T-helper 2 cell treated with Interferon-gamma antibody and Interleukin-4, amounts not matched to agents 5 μg/mL and 100 μg/mL, for 36 hours (primary cell): Measurements from ENCODE around the gene PPFIA3.
"Not testable (repeated sequence)": the region's sequence is repeated elsewhere in the genome, so short reads cannot be mapped to it uniquely, and the experiment has no call there.

Experiments used
- DNase-seq: peaks from one replicate; pipeline ENCODE4 v3.0.0; 2021; ENCODE audit warnings: low spot score
- H3K27ac Mint-ChIP-seq: one replicate; pipeline ENCODE4 v1.8.0; 2021; ENCODE audit warnings: mild to moderate bottlenecking, mixed read lengths
- H3K27me3 Mint-ChIP-seq: one replicate; pipeline ENCODE4 v1.8.0; 2021; ENCODE audit warnings: low read depth, mixed read lengths
- H3K36me3 Mint-ChIP-seq: one replicate; pipeline ENCODE4 v1.8.0; 2021; ENCODE audit warnings: low read depth, mixed read lengths
- H3K4me1 Mint-ChIP-seq: one replicate; pipeline ENCODE4 v1.8.0; 2021; ENCODE audit warnings: low read depth, mixed read lengths
- H3K4me3 Mint-ChIP-seq: one replicate; pipeline ENCODE4 v1.8.0; 2022; ENCODE audit warnings: mild to moderate bottlenecking, moderate library complexity, mixed read lengths
- H3K9me3 Mint-ChIP-seq: one replicate; pipeline ENCODE4 v1.8.0; 2021; ENCODE audit warnings: mixed read lengths

The PPFIA3 gene

DNA sequence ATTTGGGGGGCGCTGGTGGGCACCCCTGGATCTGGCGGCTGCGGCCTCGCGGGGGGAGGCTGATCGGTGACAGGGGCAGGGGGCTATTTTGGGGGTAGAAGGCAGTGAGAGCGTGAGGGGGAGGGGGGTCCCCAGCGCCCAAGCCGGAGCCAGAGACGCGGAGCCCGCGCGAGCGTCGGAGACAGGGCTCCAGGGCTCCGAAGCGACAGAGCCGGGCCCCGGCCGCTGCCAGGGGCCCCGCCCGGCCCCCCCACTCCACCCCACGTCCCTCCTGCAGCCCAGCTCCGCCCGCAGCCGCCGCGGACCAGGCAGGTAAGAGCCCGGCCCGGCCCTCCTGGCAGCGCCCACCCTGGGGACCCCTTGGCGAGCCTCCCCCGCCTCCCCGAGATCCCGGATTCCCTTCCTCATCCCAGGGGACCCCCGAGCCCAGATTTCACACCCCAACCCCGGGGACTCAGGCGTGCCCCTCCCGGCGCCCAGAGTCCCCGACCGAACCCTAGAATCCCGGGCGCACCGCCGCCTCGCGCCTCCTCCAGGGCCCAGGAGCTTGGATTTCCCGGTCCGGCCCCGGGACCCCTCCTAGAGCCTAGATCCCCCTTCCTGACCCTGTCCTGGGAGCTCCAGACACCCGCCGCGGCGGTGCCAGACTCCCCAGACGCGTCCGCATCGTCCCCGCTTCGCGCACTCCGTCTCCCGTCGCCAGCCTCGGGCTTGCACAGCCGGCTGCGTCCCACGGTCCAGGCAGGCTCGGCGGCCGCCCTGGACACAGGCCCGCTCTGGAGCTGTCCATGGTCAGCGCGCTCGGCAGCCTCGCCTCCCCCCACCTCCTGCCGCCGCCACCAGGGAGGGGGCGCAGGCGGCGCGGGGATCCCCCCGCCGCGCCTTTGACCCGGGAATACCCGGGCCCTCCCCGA is at the start of gene PPFIA3:
TSS of gene PPFIA3 (plus strand) at position 134 of the 914 bp plus-strand sequence. CDS start 8,330 bp downstream, outside the sequence.
- Mint-ChIP-seq H3K4me3 (peak within 1 kb of the TSS; percentile 90), H3K9me3 (no peaks in the 10 kb centered on the region), H3K27ac (peak within 1 kb of the TSS; percentile 86), H3K4me1 (peaks cover 26% of the 10 kb centered on the region), H3K36me3 (peaks cover 2% of the 10 kb centered on the region), H3K27me3 (peaks cover 27% of the 10 kb centered on the region)
- DNase-seq = no peak

DNA sequence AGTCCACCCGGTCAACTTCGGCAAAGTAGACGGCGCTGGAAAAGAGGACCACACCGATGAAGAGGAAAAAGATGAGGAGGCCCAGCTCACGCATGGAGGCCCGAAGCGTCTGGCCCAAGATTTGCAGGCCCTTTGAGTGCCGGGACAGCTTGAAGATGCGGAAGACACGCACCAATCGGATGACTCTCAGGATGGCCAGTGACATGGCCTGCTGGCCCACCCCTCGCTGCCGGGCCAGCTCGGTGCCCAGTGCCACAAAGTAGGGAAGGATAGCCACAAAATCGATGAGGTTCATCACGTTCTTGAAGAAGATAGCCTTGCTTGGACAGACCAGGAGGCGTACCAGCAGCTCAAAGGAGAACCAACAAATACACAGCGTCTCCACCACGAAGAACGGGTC is 48.9 kb upstream of the PPFIA3 start:
- Mint-ChIP-seq H3K4me1 (no peaks in the 10 kb centered on the region), H3K9me3 (no peaks in the 10 kb centered on the region), H3K27me3 (peaks cover 69% of the 10 kb centered on the region), H3K4me3 (no peak overlapping the region), H3K36me3 (no peaks in the 10 kb centered on the region), H3K27ac (no peak overlapping the region)
- DNase-seq = no peak

GRCh38 chr19:49071860-49072547 is 47.3 kb upstream of the PPFIA3 start:
- Mint-ChIP-seq H3K9me3 (no peaks in the 10 kb centered on the region), H3K4me3 (no peak overlapping the region), H3K36me3 (no peaks in the 10 kb centered on the region), H3K4me1 (no peaks in the 10 kb centered on the region), H3K27ac (no peak overlapping the region), H3K27me3 (peaks cover 54% of the 10 kb centered on the region)
- no peak for DNase-seq

DNA sequence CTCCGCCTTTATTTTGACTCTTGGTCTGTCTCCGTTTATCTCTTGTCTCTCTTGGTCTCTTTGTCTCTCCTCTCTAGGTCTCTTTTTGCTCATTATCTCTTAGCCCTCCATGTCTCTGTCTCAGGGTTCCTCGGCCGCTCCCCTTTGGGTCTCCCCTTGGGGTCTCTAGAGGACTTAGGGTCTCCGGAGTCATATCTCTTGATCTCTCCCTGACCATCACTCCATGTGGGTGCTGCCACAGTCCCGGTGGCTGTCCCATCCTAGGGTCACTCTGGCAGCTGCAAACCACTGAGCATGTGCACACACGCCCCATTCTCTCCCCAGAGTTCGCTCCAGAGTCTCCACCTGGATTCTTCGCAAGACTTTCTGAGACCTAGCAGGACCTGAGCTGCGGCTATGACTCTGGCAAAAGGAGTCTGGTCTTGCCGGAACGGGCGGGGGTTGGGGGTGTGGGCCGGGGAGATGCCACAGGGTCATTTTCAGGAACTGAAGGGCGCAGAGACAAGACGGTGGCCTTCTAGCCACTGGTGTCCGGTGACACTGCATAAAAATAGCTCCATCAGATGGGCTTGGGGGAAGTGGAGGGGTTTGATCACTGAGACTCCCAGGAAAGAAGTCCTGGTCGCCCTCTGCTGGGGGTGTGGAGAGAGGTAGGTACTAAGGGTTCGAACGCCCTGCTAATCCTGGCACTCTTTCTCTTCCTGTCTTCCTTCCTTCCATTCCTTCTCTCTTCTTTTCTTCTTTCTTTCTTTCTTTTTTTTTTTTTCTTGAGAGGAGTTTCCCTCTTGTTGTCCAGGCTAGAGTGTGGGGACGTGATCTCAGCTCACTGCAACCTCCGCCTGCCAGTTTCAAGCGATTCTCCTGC is 45.6 kb upstream of the PPFIA3 start:
- no peaks in the 10 kb centered on the region for H3K36me3 Mint-ChIP-seq
- H3K27ac Mint-ChIP-seq = no peak overlapping the region
- H3K27me3 Mint-ChIP-seq = peaks cover 44% of the 10 kb centered on the region
- no peak for DNase-seq
- no peak overlapping the region for H3K4me3 Mint-ChIP-seq
- no peaks in the 10 kb centered on the region for H3K9me3 Mint-ChIP-seq
- no peaks in the 10 kb centered on the region for H3K4me1 Mint-ChIP-seq

DNA sequence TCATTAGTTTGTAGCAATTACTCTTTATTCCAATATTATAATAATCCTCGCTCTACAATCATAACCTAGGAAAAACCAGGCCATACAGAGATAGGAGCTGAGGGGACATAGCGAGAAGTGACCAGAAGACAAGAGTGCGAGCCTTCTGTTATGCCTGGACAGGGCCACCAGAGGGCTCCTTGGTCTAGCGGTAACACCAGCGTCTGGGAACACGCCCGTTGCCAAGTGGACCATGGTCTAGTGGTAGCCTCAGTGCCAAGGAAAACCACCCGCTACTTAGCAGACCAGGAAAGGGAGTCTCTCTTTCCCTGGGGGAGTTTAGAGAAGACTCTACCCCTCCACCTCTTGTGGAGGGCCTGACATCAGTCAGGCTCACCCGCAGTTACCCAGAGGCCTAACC is 44.5 kb upstream of the PPFIA3 start:
- H3K36me3 Mint-ChIP-seq, H3K4me1 Mint-ChIP-seq, H3K9me3 Mint-ChIP-seq, H3K4me3 Mint-ChIP-seq, H3K27ac Mint-ChIP-seq: not testable (repeated sequence)
- peak; percentile 15 for DNase-seq
- H3K27me3 Mint-ChIP-seq = peaks cover 35% of the 10 kb centered on the region

GRCh38 chr19:49080392-49080791 is 39.0 kb upstream of the PPFIA3 start:
- Mint-ChIP-seq H3K36me3 (no peaks in the 10 kb centered on the region), H3K27ac (no peak overlapping the region), H3K9me3 (no peaks in the 10 kb centered on the region), H3K4me1 (peaks cover 3% of the 10 kb centered on the region), H3K27me3 (peaks cover 2% of the 10 kb centered on the region), H3K4me3 (no peak overlapping the region)
- no peak for DNase-seq

- H3K27ac Mint-ChIP-seq = no peak overlapping the region
- peaks cover 2% of the 10 kb centered on the region for H3K27me3 Mint-ChIP-seq
- no peak overlapping the region for H3K4me3 Mint-ChIP-seq
- no peak for DNase-seq
- peaks cover 5% of the 10 kb centered on the region for H3K36me3 Mint-ChIP-seq
- peaks cover 6% of the 10 kb centered on the region for H3K4me1 Mint-ChIP-seq
- no peaks in the 10 kb centered on the region for H3K9me3 Mint-ChIP-seq
Measured at GRCh38 chr19:49081273-49081672, 38.1 kb upstream of the PPFIA3 start.

DNA sequence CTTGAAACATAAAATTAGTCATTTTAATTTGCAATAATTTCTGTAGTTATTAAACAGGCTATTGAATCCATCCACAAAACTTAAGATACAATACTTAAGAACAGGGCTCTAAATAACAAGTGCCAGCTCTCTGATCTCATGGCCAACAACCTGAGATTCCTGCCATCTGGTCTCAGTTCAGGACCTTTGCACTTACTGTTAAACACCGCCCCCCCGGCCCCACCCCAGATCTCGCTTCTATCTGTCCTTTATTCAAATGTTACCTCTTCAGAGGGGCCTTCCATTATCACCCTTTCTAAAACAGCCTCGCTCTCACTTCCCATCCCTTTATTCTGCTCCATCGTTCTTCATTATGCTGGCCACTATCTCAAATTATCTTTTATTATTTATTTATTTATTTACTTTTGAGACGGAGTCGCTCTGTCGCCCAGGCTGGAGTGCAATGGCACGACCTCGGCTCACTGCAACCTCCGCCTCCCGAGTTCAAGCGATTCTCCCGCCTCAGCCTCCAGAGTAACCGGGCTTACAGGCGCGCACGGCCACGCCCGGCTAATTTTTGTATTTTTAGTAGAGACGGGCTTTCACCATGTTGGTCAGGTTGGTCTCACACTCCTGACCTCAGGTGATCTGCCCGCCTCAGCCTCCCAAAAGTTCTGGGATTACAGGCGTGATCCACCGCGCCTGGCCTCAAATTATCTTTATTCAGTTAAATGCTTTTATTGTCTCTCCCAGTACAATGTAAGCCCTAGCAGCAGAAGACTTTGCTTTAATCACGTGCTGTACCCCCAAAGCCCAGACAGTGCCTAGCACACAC is 34.9 kb upstream of the PPFIA3 start:
- Mint-ChIP-seq H3K4me3 (peak overlapping the region; percentile 97), H3K36me3 (peaks cover 20% of the 10 kb centered on the region), H3K27ac (peak overlapping the region; percentile 88), H3K4me1 (peaks cover 21% of the 10 kb centered on the region), H3K9me3 (no peaks in the 10 kb centered on the region), H3K27me3 (peaks cover 2% of the 10 kb centered on the region)
- DNase-seq = no peak

GRCh38 chr19:49085020-49085867 is 34.1 kb upstream of the PPFIA3 start, which contains the start of gene SNRNP70:
SNRNP70 (plus strand) TSS chr19:49085451; CDS start chr19:49086415, 964 bp downstream.
- Mint-ChIP-seq H3K4me1 (peaks cover 23% of the 10 kb centered on the region), H3K4me3 (peak within 1 kb of the TSS; percentile 97), H3K27me3 (peaks cover 2% of the 10 kb centered on the region), H3K36me3 (peaks cover 25% of the 10 kb centered on the region), H3K27ac (peak within 1 kb of the TSS; percentile 88), H3K9me3 (no peaks in the 10 kb centered on the region)
- peak; percentile 100 for DNase-seq

DNA sequence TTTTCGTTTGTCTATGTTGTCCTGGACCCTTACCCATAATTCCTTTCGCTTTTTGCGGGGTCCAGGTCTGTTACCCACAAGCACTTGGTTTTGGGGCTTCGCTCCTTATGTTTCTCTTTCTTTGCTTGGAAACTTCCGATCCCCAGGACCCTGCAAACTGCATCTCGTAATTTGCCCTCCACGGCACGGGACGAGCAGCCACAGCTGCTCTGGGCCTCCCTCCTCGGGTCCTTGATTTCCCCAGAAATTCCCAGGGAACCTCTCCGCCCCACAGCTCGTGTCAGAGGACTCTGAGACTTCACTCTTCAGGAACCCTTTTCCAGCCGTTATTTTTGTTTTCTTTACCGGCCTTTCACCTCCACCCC is 33.5 kb upstream of the PPFIA3 start:
- H3K27ac Mint-ChIP-seq = peak overlapping the region; percentile 88
- H3K4me3 Mint-ChIP-seq = peak overlapping the region; percentile 97
- peaks cover 2% of the 10 kb centered on the region for H3K27me3 Mint-ChIP-seq
- no peaks in the 10 kb centered on the region for H3K9me3 Mint-ChIP-seq
- no peak for DNase-seq
- peaks cover 30% of the 10 kb centered on the region for H3K36me3 Mint-ChIP-seq
- H3K4me1 Mint-ChIP-seq = peaks cover 25% of the 10 kb centered on the region

DNA sequence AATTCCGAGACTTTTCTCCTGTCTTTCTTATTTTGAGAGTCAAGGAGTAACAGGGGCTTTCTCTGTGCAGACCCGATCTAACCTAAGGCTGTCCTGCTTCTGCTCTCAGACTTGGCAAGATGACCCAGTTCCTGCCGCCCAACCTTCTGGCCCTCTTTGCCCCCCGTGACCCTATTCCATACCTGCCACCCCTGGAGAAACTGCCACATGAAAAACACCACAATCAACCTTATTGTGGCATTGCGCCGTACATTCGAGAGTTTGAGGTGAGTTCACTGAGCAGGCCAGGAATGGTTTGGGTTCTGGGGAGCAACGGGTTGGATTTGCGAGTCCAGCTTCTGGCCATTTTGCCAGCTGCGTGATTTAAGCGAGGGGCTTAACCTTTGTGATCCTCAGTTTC is 33.0 kb upstream of the PPFIA3 start:
- Mint-ChIP-seq H3K4me1 (peaks cover 26% of the 10 kb centered on the region), H3K27ac (peak overlapping the region; percentile 88), H3K4me3 (peak overlapping the region; percentile 97), H3K36me3 (peaks cover 32% of the 10 kb centered on the region), H3K9me3 (no peaks in the 10 kb centered on the region), H3K27me3 (peaks cover 2% of the 10 kb centered on the region)
- DNase-seq = no peak

- no peaks in the 10 kb centered on the region for H3K27me3 Mint-ChIP-seq
- peaks cover 19% of the 10 kb centered on the region for H3K4me1 Mint-ChIP-seq
- no peak overlapping the region for H3K27ac Mint-ChIP-seq
- no peaks in the 10 kb centered on the region for H3K9me3 Mint-ChIP-seq
- H3K4me3 Mint-ChIP-seq = no peak overlapping the region
- H3K36me3 Mint-ChIP-seq = peaks cover 52% of the 10 kb centered on the region
- DNase-seq = no peak
Measured at GRCh38 chr19:49091391-49092038, 27.8 kb upstream of the PPFIA3 start.
